ENCODE results near the gene JRKL. TPM values are rescaled to one million over a fixed set of nuclear protein-coding genes. Genes with fewer than 3 reads are reported as not detected.

The JRKL gene
- total RNA-seq, 4 donors from 2014 or later: 1.1 to 210 (median 8.2) TPM

DNA sequence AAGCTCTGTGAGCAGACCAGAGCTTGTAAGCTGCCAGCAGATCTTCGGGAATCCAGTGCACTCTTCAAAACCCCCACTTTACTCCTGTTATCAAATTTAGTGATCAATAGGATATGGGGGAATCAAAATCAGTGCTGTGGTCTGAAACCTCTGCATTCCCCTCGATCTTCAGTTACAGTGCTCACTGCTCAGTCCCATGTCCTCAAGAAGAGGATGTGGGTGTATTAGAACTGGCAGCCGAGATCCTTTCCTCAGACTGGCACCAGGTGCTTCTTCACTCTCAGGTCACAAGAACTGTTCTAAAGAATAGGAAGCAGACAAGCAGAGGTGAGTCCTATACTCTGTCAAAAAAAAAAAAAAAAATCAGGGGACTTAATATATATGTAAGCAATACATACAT is 31.5 kb upstream of the JRKL start:
- Histone ChIP-seq H3K27ac (no peak overlapping the region), H3K4me1 (no peaks in the 10 kb centered on the region), H3K36me3 (peaks cover 0 to 24% (median 9%) of the 10 kb centered on the region in 4 donors), H3K27me3 (no peaks in the 10 kb centered on the region), H3K9me3 (no peaks in the 10 kb centered on the region), H3K4me3 (no peak overlapping the region)
- DNase-seq: no peak
- TF ChIP-seq, protein P1, sequence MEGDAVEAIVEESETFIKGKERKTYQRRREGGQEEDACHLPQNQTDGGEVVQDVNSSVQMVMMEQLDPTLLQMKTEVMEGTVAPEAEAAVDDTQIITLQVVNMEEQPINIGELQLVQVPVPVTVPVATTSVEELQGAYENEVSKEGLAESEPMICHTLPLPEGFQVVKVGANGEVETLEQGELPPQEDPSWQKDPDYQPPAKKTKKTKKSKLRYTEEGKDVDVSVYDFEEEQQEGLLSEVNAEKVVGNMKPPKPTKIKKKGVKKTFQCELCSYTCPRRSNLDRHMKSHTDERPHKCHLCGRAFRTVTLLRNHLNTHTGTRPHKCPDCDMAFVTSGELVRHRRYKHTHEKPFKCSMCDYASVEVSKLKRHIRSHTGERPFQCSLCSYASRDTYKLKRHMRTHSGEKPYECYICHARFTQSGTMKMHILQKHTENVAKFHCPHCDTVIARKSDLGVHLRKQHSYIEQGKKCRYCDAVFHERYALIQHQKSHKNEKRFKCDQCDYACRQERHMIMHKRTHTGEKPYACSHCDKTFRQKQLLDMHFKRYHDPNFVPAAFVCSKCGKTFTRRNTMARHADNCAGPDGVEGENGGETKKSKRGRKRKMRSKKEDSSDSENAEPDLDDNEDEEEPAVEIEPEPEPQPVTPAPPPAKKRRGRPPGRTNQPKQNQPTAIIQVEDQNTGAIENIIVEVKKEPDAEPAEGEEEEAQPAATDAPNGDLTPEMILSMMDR (IDR thresholded peaks at IDR 0.05): no peak
- TF ChIP-seq POLR2AphosphoS5 (IDR thresholded peaks at IDR 0.05): no peak
- in situ Hi-C loops (cut with MboI; ENCODE audit: low pct_ligation_motif_present in 1 of 4, low pct_unique_long_range_greater_than_20kb in 1 of 4, low sequenced_read_pairs in 3 of 4): loop anchor here in 3 of 4 donors (25.0 kb wide), 1 partner anchor 521 kb away; no protein-coding TSS in a partner anchor
- 76 to 85% methylated on average over 3 of the region's 3 CpGs for WGBS, 2 donors (ENCODE audit: low coverage in 1 of 2)
- intact Hi-C loops (cut with DNase I; ENCODE audit: low total_unique reads): no loop called here

GRCh38 chr11:96361778-96362177 is 28.0 kb upstream of the JRKL start:
- Histone ChIP-seq H3K9me3 (no peaks in the 10 kb centered on the region), H3K27ac (no peak overlapping the region), H3K36me3 (peaks cover 0 to 21% (median 8%) of the 10 kb centered on the region in 4 donors), H3K27me3 (no peaks in the 10 kb centered on the region), H3K4me1 (no peaks in the 10 kb centered on the region), H3K4me3 (no peak overlapping the region)
- WGBS, 2 donors (ENCODE audit: low coverage in 1 of 2): 58 to 78% methylated on average over 2 of the region's 2 CpGs
- DNase-seq: no peak
- intact Hi-C loops (cut with DNase I; ENCODE audit: low total_unique reads) (no loop called here), in situ Hi-C loops (cut with MboI; ENCODE audit: low pct_ligation_motif_present in 1 of 4, low pct_unique_long_range_greater_than_20kb in 1 of 4, low sequenced_read_pairs in 3 of 4) (loop anchor here in 3 of 4 donors (25.0 kb wide), 1 partner anchor 524 kb away; no protein-coding TSS in a partner anchor)
- TF ChIP-seq EP300 (IDR thresholded peaks at IDR 0.05; ENCODE audit: low read depth) (no peak), POLR2A (IDR thresholded peaks at IDR 0.05) (no peak), POLR2AphosphoS5 (IDR thresholded peaks at IDR 0.05) (no peak)
- TF ChIP-seq, protein P1 (IDR thresholded peaks at IDR 0.05): no peak

DNA sequence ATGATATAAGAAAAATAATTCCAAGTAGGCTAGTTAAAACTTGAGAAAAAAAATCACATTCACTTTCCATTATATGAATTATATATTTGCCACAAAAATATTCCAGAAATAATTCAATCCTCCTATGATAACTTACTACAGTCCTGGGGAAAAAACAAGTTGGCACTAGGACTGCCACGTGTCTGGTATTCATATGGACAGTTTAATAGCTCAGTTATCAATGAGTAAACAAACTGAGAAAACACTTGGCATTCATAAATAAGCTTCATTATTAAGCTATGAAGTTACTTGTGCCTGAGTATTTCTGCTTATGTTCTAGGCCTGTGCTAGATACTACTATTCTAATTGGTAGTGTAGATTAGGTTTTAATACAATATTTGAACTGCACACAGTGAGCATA is 24.3 kb upstream of the JRKL start:
- Histone ChIP-seq H3K4me1 (no peaks in the 10 kb centered on the region), H3K4me3 (no peak overlapping the region), H3K27ac (no peak overlapping the region), H3K27me3 (no peaks in the 10 kb centered on the region), H3K9me3 (no peaks in the 10 kb centered on the region), H3K36me3 (peaks cover 0 to 14% (median 3%) of the 10 kb centered on the region in 4 donors)
- 56 to 79% methylated on average over 1 of the region's 1 CpG for WGBS, 2 donors (ENCODE audit: low coverage in 1 of 2)
- in situ Hi-C loops (cut with MboI; ENCODE audit: low pct_ligation_motif_present in 1 of 4, low pct_unique_long_range_greater_than_20kb in 1 of 4, low sequenced_read_pairs in 3 of 4): loop anchor here in 3 of 4 donors (25.0 kb wide), 1 partner anchor 528 kb away; no protein-coding TSS in a partner anchor
- intact Hi-C loops (cut with DNase I; ENCODE audit: low total_unique reads): no loop called here
- no peak for DNase-seq
- TF ChIP-seq EP300 (IDR thresholded peaks at IDR 0.05; ENCODE audit: low read depth): no peak
- TF ChIP-seq, protein P1 (IDR thresholded peaks at IDR 0.05): no peak
- TF ChIP-seq POLR2AphosphoS5 (IDR thresholded peaks at IDR 0.05): no peak
- TF ChIP-seq POLR2A (IDR thresholded peaks at IDR 0.05): no peak

DNA sequence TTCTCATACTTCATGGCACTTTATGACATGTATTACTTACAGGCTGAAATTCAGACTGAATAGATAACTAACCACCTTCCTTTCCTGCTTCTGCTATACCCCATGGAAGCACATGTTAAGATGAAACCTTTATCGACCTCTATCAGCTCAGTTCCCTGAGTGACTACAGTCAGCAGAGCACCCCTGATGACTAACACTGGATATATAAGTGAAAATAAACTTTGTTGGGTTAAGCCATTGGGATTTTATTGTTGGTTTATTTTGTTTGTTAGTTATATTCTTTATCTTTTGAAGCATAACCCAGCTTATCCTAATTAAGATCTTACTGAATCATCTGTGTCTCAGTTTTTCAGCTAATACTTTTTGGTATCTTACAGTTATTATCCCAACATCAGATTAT is 23.8 kb upstream of the JRKL start:
- WGBS, 2 donors (ENCODE audit: low coverage in 1 of 2): 40 to 90% methylated on average over 1 of the region's 1 CpG
- in situ Hi-C loops (cut with MboI; ENCODE audit: low pct_ligation_motif_present in 1 of 4, low pct_unique_long_range_greater_than_20kb in 1 of 4, low sequenced_read_pairs in 3 of 4): loop anchor here in 3 of 4 donors (25.0 kb wide), 1 partner anchor 529 kb away; no protein-coding TSS in a partner anchor
- TF ChIP-seq, protein P1 (IDR thresholded peaks at IDR 0.05): no peak
- TF ChIP-seq POLR2A (IDR thresholded peaks at IDR 0.05) (no peak), EP300 (IDR thresholded peaks at IDR 0.05; ENCODE audit: low read depth) (no peak), POLR2AphosphoS5 (IDR thresholded peaks at IDR 0.05) (no peak)
- H3K27me3 ChIP-seq: no peaks in the 10 kb centered on the region
- no peaks in the 10 kb centered on the region for H3K4me1 ChIP-seq
- no peaks in the 10 kb centered on the region for H3K9me3 ChIP-seq
- H3K4me3 ChIP-seq: no peak overlapping the region
- intact Hi-C loops (cut with DNase I; ENCODE audit: low total_unique reads): no loop called here
- DNase-seq: no peak
- H3K36me3 ChIP-seq: peaks cover 0 to 19% (median 3%) of the 10 kb centered on the region in 4 donors
- no peak overlapping the region for H3K27ac ChIP-seq
